ENCODE measurements around the gene CCR4. TPM values are rescaled to one million over a fixed set of nuclear protein-coding genes. Genes with fewer than 3 reads are reported as not detected.

The CCR4 gene
- polyA plus RNA-seq, 1 donor from 2014 or later: not detected

DNA sequence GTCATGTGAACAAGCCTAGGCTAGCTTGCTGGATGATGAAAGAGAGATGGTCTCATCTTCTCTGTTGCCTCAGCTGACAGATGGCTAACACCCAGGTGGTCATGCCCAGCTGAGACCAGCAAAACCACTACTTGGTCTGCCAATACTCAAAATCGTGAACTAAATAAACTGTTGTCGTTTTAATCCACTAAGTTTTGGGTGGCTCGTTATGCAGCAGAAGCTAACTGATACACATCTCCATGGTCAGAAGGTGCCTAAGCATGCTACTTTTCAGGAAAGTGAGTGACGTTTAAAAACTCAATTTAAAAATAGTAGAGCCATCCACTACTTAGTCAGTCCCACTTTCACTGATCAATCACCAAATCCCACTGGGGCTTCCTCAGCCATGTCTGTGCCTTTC lies 52.8 kb downstream of the CCR4 start:
- H3K36me3 ChIP-seq (ENCODE audit: insufficient read depth, low read length): no peaks in the 10 kb centered on the region
- no peak overlapping the region for H3K4me3 ChIP-seq (ENCODE audit: low read length)
- H3K79me2 ChIP-seq (replicated peaks; ENCODE audit: insufficient read depth, low read length): no peaks in the 10 kb centered on the region
- no peaks in the 10 kb centered on the region for H4K20me1 ChIP-seq (ENCODE audit: insufficient read depth)
- no peak overlapping the region for H2AFZ ChIP-seq (ENCODE audit: low read depth, low read length)
- H3K9me3 ChIP-seq (ENCODE audit: low read length): no peaks in the 10 kb centered on the region
- H3K9ac ChIP-seq (ENCODE audit: low read length): no peak overlapping the region
- no peak overlapping the region for H3K27ac ChIP-seq (ENCODE audit: low read length)
- no peaks in the 10 kb centered on the region for H3F3A ChIP-seq (ENCODE audit: insufficient read depth, low read length, poor library complexity, severe bottlenecking)
- H3K4me2 ChIP-seq (ENCODE audit: low read length): no peak overlapping the region
- H3K9me2 ChIP-seq (ENCODE audit: insufficient read depth, low read length): no peaks in the 10 kb centered on the region
- TF ChIP-seq EZH2 (IDR thresholded peaks at IDR 0.05; ENCODE audit: borderline replicate concordance, insufficient read depth, low read length, poor library complexity, severe bottlenecking): no peak
- TF ChIP-seq RAD21 (conservative IDR thresholded peaks at IDR 0.05): no peak
- TF ChIP-seq, protein P1, sequence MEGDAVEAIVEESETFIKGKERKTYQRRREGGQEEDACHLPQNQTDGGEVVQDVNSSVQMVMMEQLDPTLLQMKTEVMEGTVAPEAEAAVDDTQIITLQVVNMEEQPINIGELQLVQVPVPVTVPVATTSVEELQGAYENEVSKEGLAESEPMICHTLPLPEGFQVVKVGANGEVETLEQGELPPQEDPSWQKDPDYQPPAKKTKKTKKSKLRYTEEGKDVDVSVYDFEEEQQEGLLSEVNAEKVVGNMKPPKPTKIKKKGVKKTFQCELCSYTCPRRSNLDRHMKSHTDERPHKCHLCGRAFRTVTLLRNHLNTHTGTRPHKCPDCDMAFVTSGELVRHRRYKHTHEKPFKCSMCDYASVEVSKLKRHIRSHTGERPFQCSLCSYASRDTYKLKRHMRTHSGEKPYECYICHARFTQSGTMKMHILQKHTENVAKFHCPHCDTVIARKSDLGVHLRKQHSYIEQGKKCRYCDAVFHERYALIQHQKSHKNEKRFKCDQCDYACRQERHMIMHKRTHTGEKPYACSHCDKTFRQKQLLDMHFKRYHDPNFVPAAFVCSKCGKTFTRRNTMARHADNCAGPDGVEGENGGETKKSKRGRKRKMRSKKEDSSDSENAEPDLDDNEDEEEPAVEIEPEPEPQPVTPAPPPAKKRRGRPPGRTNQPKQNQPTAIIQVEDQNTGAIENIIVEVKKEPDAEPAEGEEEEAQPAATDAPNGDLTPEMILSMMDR (IDR thresholded peaks at IDR 0.05; ENCODE audit: poor library complexity, severe bottlenecking): no peak
- no peak for TF ChIP-seq SMC3 (conservative IDR thresholded peaks at IDR 0.05; ENCODE audit: poor library complexity)
- TF ChIP-seq POLR2AphosphoS5 (IDR thresholded peaks at IDR 0.05): no peak
- TF ChIP-seq MXI1 (conservative IDR thresholded peaks at IDR 0.05; ENCODE audit: poor library complexity, severe bottlenecking): no peak
- TF ChIP-seq TAF1 (IDR thresholded peaks at IDR 0.05; ENCODE audit: low read depth): no peak
- TF ChIP-seq EP300 (conservative IDR thresholded peaks at IDR 0.05; ENCODE audit: poor library complexity, severe bottlenecking): no peak
- TF ChIP-seq, protein P2, sequence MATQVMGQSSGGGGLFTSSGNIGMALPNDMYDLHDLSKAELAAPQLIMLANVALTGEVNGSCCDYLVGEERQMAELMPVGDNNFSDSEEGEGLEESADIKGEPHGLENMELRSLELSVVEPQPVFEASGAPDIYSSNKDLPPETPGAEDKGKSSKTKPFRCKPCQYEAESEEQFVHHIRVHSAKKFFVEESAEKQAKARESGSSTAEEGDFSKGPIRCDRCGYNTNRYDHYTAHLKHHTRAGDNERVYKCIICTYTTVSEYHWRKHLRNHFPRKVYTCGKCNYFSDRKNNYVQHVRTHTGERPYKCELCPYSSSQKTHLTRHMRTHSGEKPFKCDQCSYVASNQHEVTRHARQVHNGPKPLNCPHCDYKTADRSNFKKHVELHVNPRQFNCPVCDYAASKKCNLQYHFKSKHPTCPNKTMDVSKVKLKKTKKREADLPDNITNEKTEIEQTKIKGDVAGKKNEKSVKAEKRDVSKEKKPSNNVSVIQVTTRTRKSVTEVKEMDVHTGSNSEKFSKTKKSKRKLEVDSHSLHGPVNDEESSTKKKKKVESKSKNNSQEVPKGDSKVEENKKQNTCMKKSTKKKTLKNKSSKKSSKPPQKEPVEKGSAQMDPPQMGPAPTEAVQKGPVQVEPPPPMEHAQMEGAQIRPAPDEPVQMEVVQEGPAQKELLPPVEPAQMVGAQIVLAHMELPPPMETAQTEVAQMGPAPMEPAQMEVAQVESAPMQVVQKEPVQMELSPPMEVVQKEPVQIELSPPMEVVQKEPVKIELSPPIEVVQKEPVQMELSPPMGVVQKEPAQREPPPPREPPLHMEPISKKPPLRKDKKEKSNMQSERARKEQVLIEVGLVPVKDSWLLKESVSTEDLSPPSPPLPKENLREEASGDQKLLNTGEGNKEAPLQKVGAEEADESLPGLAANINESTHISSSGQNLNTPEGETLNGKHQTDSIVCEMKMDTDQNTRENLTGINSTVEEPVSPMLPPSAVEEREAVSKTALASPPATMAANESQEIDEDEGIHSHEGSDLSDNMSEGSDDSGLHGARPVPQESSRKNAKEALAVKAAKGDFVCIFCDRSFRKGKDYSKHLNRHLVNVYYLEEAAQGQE (IDR thresholded peaks at IDR 0.05; ENCODE audit: borderline replicate concordance): no peak
- no peaks in the 10 kb centered on the region for H3K27me3 ChIP-seq (ENCODE audit: insufficient read depth, low read depth, low read length)

DNA sequence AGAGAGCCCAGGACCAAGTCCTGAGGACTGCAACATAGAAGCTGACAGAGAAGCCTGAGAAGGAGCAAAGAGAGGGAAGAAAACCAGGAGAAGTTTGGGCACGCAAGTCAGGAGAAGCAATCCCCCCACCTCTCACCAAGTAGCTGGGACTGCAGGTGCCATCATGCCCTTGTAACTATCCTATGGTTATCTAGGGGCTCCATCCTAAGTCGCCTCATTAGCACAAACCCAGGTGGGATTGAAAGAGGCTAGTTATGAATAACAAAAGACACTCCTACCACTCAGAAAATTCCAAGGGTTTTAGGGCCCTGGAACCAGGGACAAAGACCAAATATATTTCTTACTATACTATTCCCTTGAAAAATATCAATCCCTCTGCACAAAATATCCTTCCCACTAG lies 53.5 kb downstream of the CCR4 start:
- no peak overlapping the region for H3K9ac ChIP-seq (ENCODE audit: low read length)
- no peak overlapping the region for H2AFZ ChIP-seq (ENCODE audit: low read depth, low read length)
- H3F3A ChIP-seq (ENCODE audit: insufficient read depth, low read length, poor library complexity, severe bottlenecking): no peaks in the 10 kb centered on the region
- TF ChIP-seq, protein P1 (IDR thresholded peaks at IDR 0.05; ENCODE audit: poor library complexity, severe bottlenecking): no peak
- no peak for TF ChIP-seq EZH2 (IDR thresholded peaks at IDR 0.05; ENCODE audit: borderline replicate concordance, insufficient read depth, low read length, poor library complexity, severe bottlenecking)
- TF ChIP-seq RAD21 (conservative IDR thresholded peaks at IDR 0.05): no peak
- no peak for TF ChIP-seq SMC3 (conservative IDR thresholded peaks at IDR 0.05; ENCODE audit: poor library complexity)
- TF ChIP-seq EP300 (conservative IDR thresholded peaks at IDR 0.05; ENCODE audit: poor library complexity, severe bottlenecking): no peak
- no peak for TF ChIP-seq POLR2AphosphoS5 (IDR thresholded peaks at IDR 0.05)
- no peak for TF ChIP-seq MXI1 (conservative IDR thresholded peaks at IDR 0.05; ENCODE audit: poor library complexity, severe bottlenecking)
- TF ChIP-seq TAF1 (IDR thresholded peaks at IDR 0.05; ENCODE audit: low read depth): no peak
- no peak overlapping the region for H3K27ac ChIP-seq (ENCODE audit: low read length)
- no peaks in the 10 kb centered on the region for H3K9me2 ChIP-seq (ENCODE audit: insufficient read depth, low read length)
- H3K27me3 ChIP-seq (ENCODE audit: insufficient read depth, low read depth, low read length): no peaks in the 10 kb centered on the region
- H3K4me2 ChIP-seq (ENCODE audit: low read length): no peak overlapping the region
- no peaks in the 10 kb centered on the region for H3K36me3 ChIP-seq (ENCODE audit: insufficient read depth, low read length)
- no peaks in the 10 kb centered on the region for H4K20me1 ChIP-seq (ENCODE audit: insufficient read depth)
- no peak overlapping the region for H3K4me3 ChIP-seq (ENCODE audit: low read length)
- no peaks in the 10 kb centered on the region for H3K79me2 ChIP-seq (replicated peaks; ENCODE audit: insufficient read depth, low read length)
- no peaks in the 10 kb centered on the region for H3K9me3 ChIP-seq (ENCODE audit: low read length)

Other genes starting within 250 kb of the CCR4 start
- gene TRIM71, start 133.6 kb upstream of the CCR4 start, polyA plus RNA-seq: 3.7 and 4.0 TPM in 2 replicates
- 25.4 and 26.0 TPM in 2 replicates for gene GLB1, start 145.5 kb downstream of the CCR4 start, polyA plus RNA-seq
- gene TMPPE, start 145.5 kb downstream of the CCR4 start, polyA plus RNA-seq: 0.26 and 1.2 TPM in 2 replicates
- gene CRTAP, start 162.4 kb downstream of the CCR4 start, polyA plus RNA-seq: 7.1 and 9.2 TPM in 2 replicates